Stomach (tissue), 19 donors: ENCODE measurements around the gene L3MBTL4. TPM values are rescaled to one million over a fixed set of nuclear protein-coding genes. Genes with fewer than 3 reads are reported as not detected.

Experiments
- DNase-seq, 2 donors: peaks; one replicate each; pipeline versions ENCODE4 v3.0.0 to v3.0.0-alpha.2; 2013 to 2019
- H3K27ac ChIP-seq, 5 donors: fragments of 200-600 bp in 4 of 5; sonication (generic) in 4 of 5; one replicate each; pipeline ENCODE4 v1.5.1; 2013 to 2019; ENCODE audit warnings: mild to moderate bottlenecking in 1 of 5, moderate library complexity in 1 of 5
- H3K27me3 ChIP-seq, 3 donors: fragments of 200-600 bp; sonication (generic); one replicate each; pipeline ENCODE4 v1.5.1; 2017 to 2019; ENCODE audit warnings: mixed run types in 1 of 3
- H3K36me3 ChIP-seq, 4 donors: fragments of 200-600 bp; sonication (generic); 1 replicate in 3 of 4; 2 replicates in 1 of 4; pipeline ENCODE4 v1.5.1; 2016 to 2019
- H3K4me1 ChIP-seq, 4 donors: fragments of 200-600 bp; sonication (generic); one replicate each; pipeline ENCODE4 v1.5.1; 2016 to 2019
- H3K4me3 ChIP-seq, 4 donors: fragments of 200-600 bp; sonication (generic) in 3 of 4; one replicate each; pipeline ENCODE4 v1.5.1; 2016 to 2019; ENCODE audit warnings: mild to moderate bottlenecking in 1 of 4
- H3K9me3 ChIP-seq, 4 donors: fragments of 200-600 bp; sonication (generic); one replicate each; pipeline ENCODE4 v1.5.1; 2016 to 2019
- EP300 ChIP-seq: sonication (generic); formaldehyde crosslinking; IDR thresholded peaks from one replicate; pipeline ENCODE4 v1.6.1; 2017; ENCODE audit warnings: antibody characterized with exemption
- POLR2A ChIP-seq, 4 donors: fragments of 450-650 bp; IDR thresholded peaks; one replicate each; pipeline ENCODE4 v1.6.1; 2016; ENCODE audit warnings: antibody characterized with exemption in 4 of 4, control low read depth in 2 of 4, mild to moderate bottlenecking in 1 of 4, moderate library complexity in 1 of 4
- POLR2AphosphoS5 ChIP-seq, 3 donors: sonication (generic); formaldehyde crosslinking; IDR thresholded peaks; one replicate each; pipeline ENCODE4 v1.6.1; 2016; ENCODE audit warnings: antibody characterized with exemption in 3 of 3
- WGBS, 5 donors: extraction: QIAGEN DNeasy Blood & Tissue Kit in 3 of 5; methylation state at CpG; one replicate each; pipeline versions ENCODE4 v1.1.5 to v1.1.7; 2013 to 2018; 5-methylcytosine and 5-hydroxymethylcytosine counted together
- intact Hi-C: fragments of 100-400 bp; cut with DNase I; formaldehyde crosslinking; loops from one replicate; pipeline ENCODE4 v1.15.1; 2023; ENCODE audit warnings: low total_unique reads
- long read RNA-seq, 10 donors: transcript quantifications; one replicate each; lab custom pipeline, GENCODE V29; 2026
- polyA plus RNA-seq, 3 donors: library from polyadenylated mRNA; stranded (reverse); fragments of 200-250 nt; gene quantifications; one replicate each; pipeline ENCODE4 v1.2.3, GENCODE V29; 2013
- total RNA-seq, 5 donors: library from RNA; depleted of rRNA; stranded (reverse); fragments of >200 nt; gene quantifications; one replicate each; pipeline versions ENCODE4 v1.1.0 to v1.2.3, GENCODE V29; 2014 to 2016
- TF ChIP-seq, protein P1 (sequence below), 7 experiments: fragments of 450-650 bp in 4 of 7; fragments of 200-600 bp in 3 of 7; sonication (generic) in 3 of 7; IDR thresholded peaks; one replicate each; pipeline ENCODE4 v1.5.1; 2016 to 2019; ENCODE audit warnings: antibody characterized with exemption in 7 of 7, control low read depth in 2 of 7, mild to moderate bottlenecking in 1 of 7
- donor health status: healthy with polysubstance abuse.
- donor health status: Bipolar disorder and iron deficiency.
- donor health status: healthy.

Gene L3MBTL4
- total RNA-seq (10 to 100 TPM in 4 of 5 donors, 1 to 10 TPM in 1; 3.2 to 23.3 (median 12.1) TPM), polyA plus RNA-seq (1 to 10 TPM; 1.9 to 3.7 (median 3.2) TPM)
- long read RNA-seq, donor 1 = 0 reads
- long read RNA-seq, donor 2 = 0 reads
- long read RNA-seq, donor 3 = 0 reads
- long read RNA-seq, donor 4 = 0 reads
- long read RNA-seq, donor 5 = 0 reads
- long read RNA-seq, donor 6 = 0 reads
- long read RNA-seq, donor 7 = 0 reads
- long read RNA-seq, donor 8 = 0 reads
- long read RNA-seq, donor 9 = 0 reads
- long read RNA-seq, donor 10 = 0 reads

DNA sequence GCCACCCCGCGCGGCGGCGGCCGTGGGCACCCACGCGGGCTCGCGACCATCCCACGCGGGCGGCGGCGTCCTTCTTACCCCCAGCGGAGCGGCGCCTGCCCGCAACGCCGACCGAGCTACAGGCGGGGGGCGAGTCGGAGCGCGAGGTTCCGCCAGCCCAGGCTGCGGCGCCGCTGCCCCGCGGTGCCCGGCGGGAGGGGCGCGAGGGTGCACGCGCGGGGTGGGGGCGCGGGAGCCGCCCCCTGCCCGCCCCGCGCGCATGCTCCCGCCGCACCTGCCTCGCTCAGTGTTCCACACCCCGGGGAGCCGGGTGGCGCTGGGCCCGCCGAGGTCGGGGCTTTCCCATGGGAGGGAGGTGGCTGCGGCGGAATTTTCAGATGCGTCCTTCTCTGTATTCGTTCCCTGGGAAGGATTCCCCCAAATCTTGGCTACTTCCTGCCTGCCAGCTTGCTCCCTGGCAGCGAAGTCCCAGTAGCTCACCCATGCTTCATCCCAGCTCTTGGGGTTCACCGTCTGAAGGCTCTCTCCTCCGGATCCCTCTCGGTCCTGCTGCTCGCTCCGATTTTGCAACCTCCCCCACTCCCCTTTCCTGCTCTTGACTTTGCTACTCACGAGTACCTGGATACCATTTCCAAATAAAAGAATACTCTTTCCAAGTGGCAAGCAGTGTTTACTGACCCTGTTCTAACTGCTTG, at the start of gene L3MBTL4:
L3MBTL4 (minus strand) TSS at position 189 of the 695 bp plus-strand sequence. CDS start 103,286 bp downstream, outside the sequence.
- 1 to 4% (median 3%) methylated on average over 11 to 67 of the region's 67 CpGs for WGBS, 5 donors
- intact Hi-C loops = no loop called here
- Histone ChIP-seq H3K27ac (peak within 1 kb of the TSS; percentile 93 to 97 (median 95)), H3K27me3 (peaks cover 0 to 9% (median 0%) of the 10 kb centered on the region in 3 donors), H3K9me3 (no peaks in the 10 kb centered on the region), H3K36me3 (no peaks in the 10 kb centered on the region), H3K4me3 (peak within 1 kb of the TSS; percentile 71 to 89 (median 86)), H3K4me1 (peaks cover 0 to 24% (median 11%) of the 10 kb centered on the region in 4 donors)
- TF ChIP-seq, protein P1, sequence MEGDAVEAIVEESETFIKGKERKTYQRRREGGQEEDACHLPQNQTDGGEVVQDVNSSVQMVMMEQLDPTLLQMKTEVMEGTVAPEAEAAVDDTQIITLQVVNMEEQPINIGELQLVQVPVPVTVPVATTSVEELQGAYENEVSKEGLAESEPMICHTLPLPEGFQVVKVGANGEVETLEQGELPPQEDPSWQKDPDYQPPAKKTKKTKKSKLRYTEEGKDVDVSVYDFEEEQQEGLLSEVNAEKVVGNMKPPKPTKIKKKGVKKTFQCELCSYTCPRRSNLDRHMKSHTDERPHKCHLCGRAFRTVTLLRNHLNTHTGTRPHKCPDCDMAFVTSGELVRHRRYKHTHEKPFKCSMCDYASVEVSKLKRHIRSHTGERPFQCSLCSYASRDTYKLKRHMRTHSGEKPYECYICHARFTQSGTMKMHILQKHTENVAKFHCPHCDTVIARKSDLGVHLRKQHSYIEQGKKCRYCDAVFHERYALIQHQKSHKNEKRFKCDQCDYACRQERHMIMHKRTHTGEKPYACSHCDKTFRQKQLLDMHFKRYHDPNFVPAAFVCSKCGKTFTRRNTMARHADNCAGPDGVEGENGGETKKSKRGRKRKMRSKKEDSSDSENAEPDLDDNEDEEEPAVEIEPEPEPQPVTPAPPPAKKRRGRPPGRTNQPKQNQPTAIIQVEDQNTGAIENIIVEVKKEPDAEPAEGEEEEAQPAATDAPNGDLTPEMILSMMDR (IDR thresholded peaks at IDR 0.05) = no peak
- TF ChIP-seq POLR2A (IDR thresholded peaks at IDR 0.05) = no peak
- TF ChIP-seq EP300 = no peak
- peak in 1 of 3 donors; percentile 4 for TF ChIP-seq POLR2AphosphoS5 (IDR thresholded peaks at IDR 0.05)
- peak; percentile 69 to 72 for DNase-seq

DNA sequence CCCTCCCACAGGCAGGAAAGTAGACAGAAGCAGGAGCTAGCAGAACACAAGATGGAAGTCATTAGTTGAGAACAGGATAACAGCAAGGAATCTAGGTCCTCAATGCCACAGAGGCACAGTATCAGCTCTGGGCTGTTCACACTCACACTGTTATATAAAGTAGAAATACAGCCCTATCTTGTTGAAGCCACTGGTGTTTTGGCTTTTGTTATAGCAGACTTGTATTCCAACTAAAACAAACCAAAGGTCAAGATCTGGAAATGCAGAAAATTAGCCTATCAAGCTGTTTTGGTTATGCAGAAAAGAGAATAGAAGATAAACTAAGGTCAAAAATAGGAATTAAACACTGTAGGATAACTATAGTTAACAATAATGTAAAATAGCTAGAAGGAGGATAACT, 37.5 kb upstream of the L3MBTL4 start:
- TF ChIP-seq POLR2AphosphoS5 (IDR thresholded peaks at IDR 0.05) (no peak), POLR2A (IDR thresholded peaks at IDR 0.05) (no peak), EP300 (no peak)
- TF ChIP-seq, protein P1 (IDR thresholded peaks at IDR 0.05) = no peak

DNA sequence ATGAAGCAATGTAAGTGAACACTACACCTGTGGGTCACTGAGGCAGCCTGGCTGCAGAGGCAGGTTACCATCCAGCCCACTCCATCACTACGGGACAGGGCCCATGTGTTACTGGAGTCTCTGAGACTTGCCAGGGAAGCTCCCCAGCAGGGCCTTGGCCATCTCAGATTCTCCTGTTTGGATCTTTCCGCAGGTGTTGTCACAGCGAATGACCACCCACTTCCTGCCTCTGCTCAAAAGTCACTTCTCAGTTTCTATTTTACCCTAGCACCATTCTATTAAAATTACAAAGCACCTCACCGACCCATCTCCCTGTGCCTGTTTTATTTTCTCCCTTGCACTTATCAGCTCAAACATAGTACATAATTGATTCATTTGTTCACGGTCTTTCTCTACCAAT, 34.5 kb upstream of the L3MBTL4 start:
- H3K27me3 ChIP-seq = no peaks in the 10 kb centered on the region
- no peak overlapping the region for H3K4me3 ChIP-seq
- 84 to 93% (median 90%) methylated on average over 5 of the region's 5 CpGs for WGBS, 5 donors
- H3K9me3 ChIP-seq = no peaks in the 10 kb centered on the region
- no peaks in the 10 kb centered on the region for H3K36me3 ChIP-seq
- no peak overlapping the region for H3K27ac ChIP-seq
- no peak for DNase-seq
- intact Hi-C loops = no loop called here
- no peak for TF ChIP-seq POLR2A (IDR thresholded peaks at IDR 0.05)
- TF ChIP-seq, protein P1 (IDR thresholded peaks at IDR 0.05) = no peak
- TF ChIP-seq EP300 = no peak
- no peak for TF ChIP-seq POLR2AphosphoS5 (IDR thresholded peaks at IDR 0.05)
- H3K4me1 ChIP-seq = no peaks in the 10 kb centered on the region

More for the DNA sequence above, 37.5 kb upstream of the L3MBTL4 start:
- H3K36me3 ChIP-seq = no peaks in the 10 kb centered on the region
- H3K27ac ChIP-seq = no peak overlapping the region
- intact Hi-C loops = no loop called here
- no peaks in the 10 kb centered on the region for H3K4me1 ChIP-seq
- no peaks in the 10 kb centered on the region for H3K9me3 ChIP-seq
- no peak for DNase-seq
- H3K4me3 ChIP-seq = no peak overlapping the region
- no peaks in the 10 kb centered on the region for H3K27me3 ChIP-seq

DNA sequence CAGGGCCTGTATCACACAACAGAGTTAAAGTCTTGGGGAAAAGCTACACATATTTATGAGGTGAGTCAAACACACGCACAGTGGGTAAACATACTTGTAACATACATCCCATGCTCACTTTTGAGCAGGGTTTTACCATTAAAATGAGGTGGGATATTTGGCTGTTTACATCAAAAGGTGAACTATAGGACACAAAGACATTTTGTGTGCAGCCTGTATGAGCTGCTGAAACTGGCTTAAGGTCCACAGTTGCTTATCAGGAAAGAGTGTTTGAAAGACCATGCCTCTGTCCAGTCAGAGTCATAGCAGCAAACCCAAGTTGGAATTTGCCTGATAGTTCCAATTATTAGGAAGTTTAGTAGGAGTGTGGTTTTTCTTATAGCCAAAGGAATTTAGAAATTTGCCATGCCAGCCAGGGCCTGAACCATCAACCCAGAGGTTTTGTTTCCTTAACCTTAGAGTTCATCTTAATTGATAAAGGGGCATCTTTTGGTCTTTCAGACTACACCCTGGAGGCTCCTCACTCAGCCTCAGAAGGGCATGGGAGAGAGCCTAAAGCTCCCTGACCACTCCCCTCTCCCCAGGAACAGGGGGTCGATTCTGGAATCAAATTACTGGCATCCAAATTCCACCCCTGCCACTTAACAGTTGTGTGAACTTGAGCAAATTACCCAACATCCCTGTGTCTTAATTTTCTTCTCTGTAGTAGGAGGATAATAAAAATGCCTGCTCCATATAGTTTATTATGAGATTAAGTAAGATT, 29.9 kb upstream of the L3MBTL4 start:
- no peak overlapping the region for H3K4me3 ChIP-seq
- TF ChIP-seq POLR2A (IDR thresholded peaks at IDR 0.05) = no peak
- TF ChIP-seq, protein P1 (IDR thresholded peaks at IDR 0.05) = no peak
- TF ChIP-seq POLR2AphosphoS5 (IDR thresholded peaks at IDR 0.05) = no peak
- TF ChIP-seq EP300 = no peak
- no peaks in the 10 kb centered on the region for H3K27me3 ChIP-seq
- no peak overlapping the region for H3K27ac ChIP-seq
- DNase-seq = no peak
- 40 to 61% (median 51%) methylated on average over 2 of the region's 2 CpGs for WGBS, 5 donors
- H3K36me3 ChIP-seq = no peaks in the 10 kb centered on the region
- H3K4me1 ChIP-seq = no peaks in the 10 kb centered on the region
- no peaks in the 10 kb centered on the region for H3K9me3 ChIP-seq
- intact Hi-C loops = no loop called here
